Measurements from ENCODE around the gene TXLNB. TPM values are rescaled to one million over a fixed set of nuclear protein-coding genes. Genes with fewer than 3 reads are reported as not detected.

TXLNB gene
- total RNA-seq, 1 experiment from 2014 or later: not detected

DNA sequence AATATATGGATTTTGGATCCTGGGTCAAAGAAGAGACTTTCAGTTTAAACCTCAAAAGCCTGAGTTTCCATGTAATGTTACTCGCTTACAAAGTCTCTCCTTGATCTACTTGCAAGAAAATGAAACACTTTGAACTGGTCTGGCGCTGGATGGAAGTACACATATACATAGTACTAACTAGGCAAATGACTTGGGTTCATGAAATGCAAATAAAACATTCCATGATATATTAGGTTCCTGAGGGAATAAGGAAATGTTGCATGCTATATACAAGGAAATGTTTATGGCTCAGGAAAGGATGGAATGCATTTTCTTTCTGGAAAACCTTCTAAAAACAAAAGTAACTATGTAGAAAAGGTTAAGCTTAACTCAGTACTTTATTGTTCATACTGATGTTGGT lies 11.4 kb upstream of the TXLNB start:
- Histone ChIP-seq H3K27me3 (replicated peaks; ENCODE audit: insufficient read depth, low read depth, low read length, poor library complexity) (no peaks in the 10 kb centered on the region), H3K9me3 (ENCODE audit: low read depth, low read length, poor library complexity, severe bottlenecking) (no peaks in the 10 kb centered on the region), H3K36me3 (ENCODE audit: insufficient read depth, low read length, poor library complexity, severe bottlenecking) (no peaks in the 10 kb centered on the region), H3K4me1 (ENCODE audit: insufficient read depth, low read length, poor library complexity, severe bottlenecking) (no peaks in the 10 kb centered on the region), H3K4me3 (ENCODE audit: low read depth, low read length, poor library complexity, severe bottlenecking) (no peak overlapping the region), H3K27ac (ENCODE audit: low read depth, low read length, poor library complexity, severe bottlenecking) (no peak overlapping the region)
- no TSS peak for BruUV-seq (replicated peaks)
- intact Hi-C loops (cut with micrococcal nuclease; ENCODE audit: unreplicated experiment): no loop called here
- ChIA-PET CTCF (no interaction called here), POLR2A (ENCODE audit: low non-redundant PET) (no interaction called here)
- DNase-seq (ENCODE audit: low spot score): no peak
- TF ChIP-seq EZH2 (IDR thresholded peaks at IDR 0.05; ENCODE audit: borderline replicate concordance, low read depth, low read length, poor library complexity, severe bottlenecking): no peak
- TF ChIP-seq, protein P1, sequence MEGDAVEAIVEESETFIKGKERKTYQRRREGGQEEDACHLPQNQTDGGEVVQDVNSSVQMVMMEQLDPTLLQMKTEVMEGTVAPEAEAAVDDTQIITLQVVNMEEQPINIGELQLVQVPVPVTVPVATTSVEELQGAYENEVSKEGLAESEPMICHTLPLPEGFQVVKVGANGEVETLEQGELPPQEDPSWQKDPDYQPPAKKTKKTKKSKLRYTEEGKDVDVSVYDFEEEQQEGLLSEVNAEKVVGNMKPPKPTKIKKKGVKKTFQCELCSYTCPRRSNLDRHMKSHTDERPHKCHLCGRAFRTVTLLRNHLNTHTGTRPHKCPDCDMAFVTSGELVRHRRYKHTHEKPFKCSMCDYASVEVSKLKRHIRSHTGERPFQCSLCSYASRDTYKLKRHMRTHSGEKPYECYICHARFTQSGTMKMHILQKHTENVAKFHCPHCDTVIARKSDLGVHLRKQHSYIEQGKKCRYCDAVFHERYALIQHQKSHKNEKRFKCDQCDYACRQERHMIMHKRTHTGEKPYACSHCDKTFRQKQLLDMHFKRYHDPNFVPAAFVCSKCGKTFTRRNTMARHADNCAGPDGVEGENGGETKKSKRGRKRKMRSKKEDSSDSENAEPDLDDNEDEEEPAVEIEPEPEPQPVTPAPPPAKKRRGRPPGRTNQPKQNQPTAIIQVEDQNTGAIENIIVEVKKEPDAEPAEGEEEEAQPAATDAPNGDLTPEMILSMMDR (conservative IDR thresholded peaks at IDR 0.05; ENCODE audit: low read depth, low read length): no peak

DNA sequence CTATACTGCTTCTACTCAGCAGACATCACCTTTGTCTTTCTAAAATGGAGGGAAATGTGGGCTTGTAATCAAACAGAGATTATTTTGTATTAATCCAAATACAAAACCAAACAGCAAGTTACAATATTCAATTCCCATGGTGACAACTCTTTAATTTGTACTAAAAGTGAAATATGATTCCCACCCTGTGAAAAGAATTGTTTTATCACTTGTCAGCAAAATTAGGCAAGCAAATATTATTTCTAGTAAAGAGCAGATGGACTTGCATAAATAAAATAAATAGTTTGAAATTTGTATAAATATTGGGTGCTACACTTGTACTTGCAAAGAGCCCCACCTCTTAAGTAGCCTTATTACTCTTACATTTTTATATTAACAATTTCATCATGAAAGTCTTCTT lies 6.1 kb upstream of the TXLNB start:
- H3K9me3 ChIP-seq (ENCODE audit: low read depth, low read length, poor library complexity, severe bottlenecking): no peaks in the 10 kb centered on the region
- ChIA-PET POLR2A (ENCODE audit: low non-redundant PET) (no interaction called here), CTCF (no interaction called here)
- H3K4me1 ChIP-seq (ENCODE audit: insufficient read depth, low read length, poor library complexity, severe bottlenecking): no peaks in the 10 kb centered on the region
- H3K27ac ChIP-seq (ENCODE audit: low read depth, low read length, poor library complexity, severe bottlenecking): no peak overlapping the region
- H3K36me3 ChIP-seq (ENCODE audit: insufficient read depth, low read length, poor library complexity, severe bottlenecking): no peaks in the 10 kb centered on the region
- TF ChIP-seq, protein P1 (conservative IDR thresholded peaks at IDR 0.05; ENCODE audit: low read depth, low read length): no peak
- no peak for TF ChIP-seq EZH2 (IDR thresholded peaks at IDR 0.05; ENCODE audit: borderline replicate concordance, low read depth, low read length, poor library complexity, severe bottlenecking)
- no TSS peak for BruUV-seq (replicated peaks)
- DNase-seq (ENCODE audit: low spot score): no peak
- intact Hi-C loops (cut with micrococcal nuclease; ENCODE audit: unreplicated experiment): no loop called here
- no peaks in the 10 kb centered on the region for H3K27me3 ChIP-seq (replicated peaks; ENCODE audit: insufficient read depth, low read depth, low read length, poor library complexity)
- no peak overlapping the region for H3K4me3 ChIP-seq (ENCODE audit: low read depth, low read length, poor library complexity, severe bottlenecking)

DNA sequence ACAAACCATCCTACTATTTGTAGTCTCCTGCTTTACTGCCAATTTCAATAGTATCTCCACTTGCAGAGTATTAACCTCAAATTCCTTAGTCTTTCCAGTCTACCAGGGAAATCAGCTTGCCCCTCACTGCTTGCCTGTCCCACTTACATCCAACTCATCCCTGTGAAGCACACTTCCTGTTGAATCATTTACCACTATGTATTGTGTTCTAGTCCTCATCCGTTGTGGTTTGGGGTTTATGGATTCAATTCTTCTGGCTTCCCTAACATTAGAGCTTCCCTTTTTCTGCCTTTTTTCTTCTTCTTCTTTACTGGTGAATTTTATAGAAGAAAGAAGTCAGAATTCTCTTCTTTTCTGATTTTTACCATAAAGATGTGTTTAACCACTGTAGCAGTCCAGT lies 5.1 kb upstream of the TXLNB start:
- Histone ChIP-seq H3K27ac (ENCODE audit: low read depth, low read length, poor library complexity, severe bottlenecking) (no peak overlapping the region), H3K36me3 (ENCODE audit: insufficient read depth, low read length, poor library complexity, severe bottlenecking) (no peaks in the 10 kb centered on the region), H3K27me3 (replicated peaks; ENCODE audit: insufficient read depth, low read depth, low read length, poor library complexity) (no peaks in the 10 kb centered on the region), H3K9me3 (ENCODE audit: low read depth, low read length, poor library complexity, severe bottlenecking) (no peaks in the 10 kb centered on the region), H3K4me3 (ENCODE audit: low read depth, low read length, poor library complexity, severe bottlenecking) (no peak overlapping the region), H3K4me1 (ENCODE audit: insufficient read depth, low read length, poor library complexity, severe bottlenecking) (no peaks in the 10 kb centered on the region)
- TF ChIP-seq, protein P1 (conservative IDR thresholded peaks at IDR 0.05; ENCODE audit: low read depth, low read length): no peak
- TF ChIP-seq EZH2 (IDR thresholded peaks at IDR 0.05; ENCODE audit: borderline replicate concordance, low read depth, low read length, poor library complexity, severe bottlenecking): no peak
- intact Hi-C loops (cut with micrococcal nuclease; ENCODE audit: unreplicated experiment): no loop called here
- CTCF ChIA-PET: no interaction called here
- no TSS peak for BruUV-seq (replicated peaks)
- POLR2A ChIA-PET (ENCODE audit: low non-redundant PET): no interaction called here
- DNase-seq (ENCODE audit: low spot score): no peak

Data from A673 (cell line).